Peyer's patch (tissue), 4 donors: ENCODE results near the gene DPYD. TPM values are rescaled to one million over a fixed set of nuclear protein-coding genes. Genes with fewer than 3 reads are reported as not detected.

Experiments used
- DNase-seq, 3 donors: peaks; one replicate each; pipeline ENCODE4 v3.0.0-alpha.2; 2017 to 2019
- H3K27ac ChIP-seq, 4 donors: fragments of 200-600 bp; sonication (generic); one replicate each; pipeline ENCODE4 v1.5.1; 2016 to 2019
- H3K27me3 ChIP-seq, 2 donors: fragments of 200-600 bp; sonication (generic); one replicate each; pipeline ENCODE4 v1.5.1; 2019
- H3K36me3 ChIP-seq, 3 donors: fragments of 200-600 bp; sonication (generic); one replicate each; pipeline ENCODE4 v1.5.1; 2016 to 2019
- H3K4me1 ChIP-seq, 4 donors: fragments of 200-600 bp; sonication (generic); one replicate each; pipeline ENCODE4 v1.5.1; 2016 to 2019
- H3K4me3 ChIP-seq, 4 donors: fragments of 200-600 bp; sonication (generic); 1 replicate in 3 of 4; 2 replicates in 1 of 4; pipeline ENCODE4 v1.5.1; 2016 to 2019; ENCODE audit warnings: mild to moderate bottlenecking in 1 of 4
- H3K9me3 ChIP-seq, 4 donors: fragments of 200-600 bp; sonication (generic); one replicate each; pipeline ENCODE4 v1.5.1; 2016 to 2019; ENCODE audit warnings: mild to moderate bottlenecking in 1 of 4
- POLR2A ChIP-seq, 2 donors: fragments of 450-650 bp; IDR thresholded peaks; one replicate each; pipeline ENCODE4 v1.5.1; 2017; ENCODE audit warnings: antibody characterized with exemption in 2 of 2, mild to moderate bottlenecking in 2 of 2, moderate library complexity in 2 of 2
- total RNA-seq, 4 donors: library from RNA; depleted of rRNA; stranded (reverse); fragments of >200 nt; gene quantifications; one replicate each; pipeline ENCODE4 v1.1.0, GENCODE V29; 2016
- TF ChIP-seq, protein P1 (sequence below), 6 experiments: fragments of 450-650 bp in 4 of 6; fragments of 200-600 bp in 2 of 6; sonication (generic) in 1 of 6; IDR thresholded peaks; one replicate each; pipeline ENCODE4 v1.5.1; 2017 to 2019; ENCODE audit warnings: antibody characterized with exemption in 6 of 6, mild to moderate bottlenecking in 3 of 6, moderate library complexity in 1 of 6

The DPYD gene
- total RNA-seq, 4 donors from 2014 or later, result 30.8 to 39.7 (median 36.4) TPM

DNA sequence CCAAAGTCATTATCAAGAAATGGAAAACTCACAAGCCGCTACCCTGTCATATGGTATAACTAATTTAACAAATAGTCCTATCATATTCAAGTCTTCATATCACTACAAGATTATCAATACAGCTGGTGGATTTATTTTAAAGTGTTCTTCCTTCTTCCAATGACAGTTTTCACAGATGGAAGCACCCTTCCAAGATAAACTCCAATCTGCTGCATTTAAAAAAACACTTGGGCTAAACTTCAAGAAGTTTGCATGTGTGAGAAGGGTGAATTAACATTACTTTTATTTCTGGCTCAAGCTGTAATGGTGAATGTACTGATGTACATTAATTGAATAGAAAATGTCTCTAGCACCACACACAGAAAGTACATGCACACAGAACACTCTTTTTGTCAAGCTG is 192.4 kb downstream of the DPYD start:
- Histone ChIP-seq H3K9me3 (no peaks in the 10 kb centered on the region), H3K4me3 (no peak overlapping the region), H3K27ac (no peak overlapping the region), H3K36me3 (no peaks in the 10 kb centered on the region), H3K4me1 (no peaks in the 10 kb centered on the region), H3K27me3 (no peaks in the 10 kb centered on the region)
- TF ChIP-seq, protein P1, sequence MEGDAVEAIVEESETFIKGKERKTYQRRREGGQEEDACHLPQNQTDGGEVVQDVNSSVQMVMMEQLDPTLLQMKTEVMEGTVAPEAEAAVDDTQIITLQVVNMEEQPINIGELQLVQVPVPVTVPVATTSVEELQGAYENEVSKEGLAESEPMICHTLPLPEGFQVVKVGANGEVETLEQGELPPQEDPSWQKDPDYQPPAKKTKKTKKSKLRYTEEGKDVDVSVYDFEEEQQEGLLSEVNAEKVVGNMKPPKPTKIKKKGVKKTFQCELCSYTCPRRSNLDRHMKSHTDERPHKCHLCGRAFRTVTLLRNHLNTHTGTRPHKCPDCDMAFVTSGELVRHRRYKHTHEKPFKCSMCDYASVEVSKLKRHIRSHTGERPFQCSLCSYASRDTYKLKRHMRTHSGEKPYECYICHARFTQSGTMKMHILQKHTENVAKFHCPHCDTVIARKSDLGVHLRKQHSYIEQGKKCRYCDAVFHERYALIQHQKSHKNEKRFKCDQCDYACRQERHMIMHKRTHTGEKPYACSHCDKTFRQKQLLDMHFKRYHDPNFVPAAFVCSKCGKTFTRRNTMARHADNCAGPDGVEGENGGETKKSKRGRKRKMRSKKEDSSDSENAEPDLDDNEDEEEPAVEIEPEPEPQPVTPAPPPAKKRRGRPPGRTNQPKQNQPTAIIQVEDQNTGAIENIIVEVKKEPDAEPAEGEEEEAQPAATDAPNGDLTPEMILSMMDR (IDR thresholded peaks at IDR 0.05), result no peak
- TF ChIP-seq POLR2A (IDR thresholded peaks at IDR 0.05), result no peak
- no peak for DNase-seq

DNA sequence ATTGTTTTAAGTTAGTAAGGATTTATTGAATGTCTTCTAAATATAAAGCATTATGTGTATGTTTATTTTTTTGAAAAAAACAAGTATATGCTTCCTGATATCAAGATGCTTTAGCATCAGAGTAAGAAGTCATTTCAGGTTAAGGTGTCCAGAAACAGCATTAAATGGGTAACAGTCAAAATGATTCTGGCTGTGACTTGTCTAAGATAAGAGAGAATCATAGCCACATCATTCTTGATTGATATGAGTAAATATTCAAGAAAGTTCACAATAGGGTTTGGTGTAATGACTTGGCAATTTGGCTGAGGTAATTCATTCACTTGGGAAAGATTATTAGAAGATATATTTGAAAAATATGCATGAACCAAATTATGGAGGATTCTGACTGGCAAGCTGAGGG is 193.8 kb downstream of the DPYD start:
- Histone ChIP-seq H3K4me1 (no peaks in the 10 kb centered on the region), H3K27ac (no peak overlapping the region), H3K36me3 (no peaks in the 10 kb centered on the region), H3K27me3 (no peaks in the 10 kb centered on the region), H3K4me3 (no peak overlapping the region), H3K9me3 (no peaks in the 10 kb centered on the region)
- no peak for DNase-seq
- TF ChIP-seq POLR2A (IDR thresholded peaks at IDR 0.05), result no peak
- TF ChIP-seq, protein P1 (IDR thresholded peaks at IDR 0.05), result no peak

DNA sequence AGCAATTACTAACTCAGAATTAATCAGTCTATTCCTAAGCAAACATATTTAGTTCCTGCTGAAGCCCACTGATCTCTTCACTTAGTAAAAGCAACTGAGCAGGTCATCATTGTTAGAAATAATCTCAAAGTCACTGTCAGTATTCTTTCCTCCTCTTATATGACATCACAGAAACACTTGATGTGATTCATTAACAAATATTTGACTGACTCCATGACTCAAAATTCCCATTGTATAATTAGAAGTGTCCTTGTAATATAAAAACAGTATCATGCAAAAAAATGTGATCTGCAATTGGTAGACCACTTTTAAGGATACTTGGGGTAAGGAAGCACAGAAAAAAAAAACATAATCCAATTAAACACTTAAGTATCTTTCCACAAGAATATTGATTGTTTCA is 194.4 kb downstream of the DPYD start:
- TF ChIP-seq, protein P1 (IDR thresholded peaks at IDR 0.05), result no peak
- no peak for TF ChIP-seq POLR2A (IDR thresholded peaks at IDR 0.05)
- Histone ChIP-seq H3K4me3 (no peak overlapping the region), H3K27me3 (no peaks in the 10 kb centered on the region), H3K27ac (no peak overlapping the region), H3K9me3 (no peaks in the 10 kb centered on the region), H3K4me1 (no peaks in the 10 kb centered on the region), H3K36me3 (no peaks in the 10 kb centered on the region)
- DNase-seq, result no peak

DNA sequence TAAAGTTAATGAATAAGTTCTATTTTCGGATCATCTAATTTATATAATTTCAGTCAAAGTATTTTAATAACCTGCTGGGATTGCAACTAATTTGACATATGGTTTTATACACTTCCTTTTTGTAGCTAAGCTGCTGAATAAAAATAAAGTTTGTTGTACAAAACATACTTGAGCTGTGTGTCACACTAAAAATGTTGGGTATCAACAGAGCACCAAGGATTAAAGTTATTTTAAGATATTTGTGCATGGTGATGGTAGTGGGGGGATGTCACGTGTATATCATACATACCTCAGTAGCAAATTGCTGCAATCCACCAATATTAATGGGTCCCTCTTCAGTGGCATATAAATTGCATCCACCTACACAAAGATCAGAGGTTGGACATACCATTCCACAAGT is 199.6 kb downstream of the DPYD start:
- no peaks in the 10 kb centered on the region for H3K4me1 ChIP-seq
- no peaks in the 10 kb centered on the region for H3K27me3 ChIP-seq
- no peaks in the 10 kb centered on the region for H3K36me3 ChIP-seq
- no peaks in the 10 kb centered on the region for H3K9me3 ChIP-seq
- no peak for DNase-seq
- peak overlapping the region in 2 of 4 donors; percentile 2 to 35 for H3K27ac ChIP-seq
- no peak overlapping the region for H3K4me3 ChIP-seq
- TF ChIP-seq, protein P1 (IDR thresholded peaks at IDR 0.05), result no peak
- no peak for TF ChIP-seq POLR2A (IDR thresholded peaks at IDR 0.05)

DNA sequence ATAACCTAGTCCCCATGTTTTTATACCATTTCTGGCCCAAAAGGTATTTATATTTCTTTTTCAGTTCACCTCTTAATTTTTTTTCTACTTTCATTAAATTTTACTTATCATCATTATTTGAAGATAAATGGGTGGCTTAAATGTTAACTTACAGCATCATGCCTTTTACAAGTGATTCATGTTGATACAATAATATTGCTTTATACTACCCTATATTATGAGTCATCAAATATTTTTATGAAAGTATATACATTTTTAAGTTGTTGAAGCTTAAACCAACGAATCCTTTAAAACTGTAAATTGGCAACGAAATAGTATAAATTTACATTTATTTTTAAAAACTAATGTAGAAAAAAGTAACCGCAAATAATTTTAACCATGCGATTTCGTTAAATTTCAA is 207.9 kb downstream of the DPYD start:
- TF ChIP-seq POLR2A (IDR thresholded peaks at IDR 0.05), result no peak
- TF ChIP-seq, protein P1 (IDR thresholded peaks at IDR 0.05), result no peak
- H3K4me1 ChIP-seq, result no peaks in the 10 kb centered on the region
- no peak overlapping the region for H3K4me3 ChIP-seq
- H3K27ac ChIP-seq, result no peak overlapping the region
- no peak for DNase-seq
- H3K27me3 ChIP-seq, result no peaks in the 10 kb centered on the region
- no peaks in the 10 kb centered on the region for H3K9me3 ChIP-seq
- no peaks in the 10 kb centered on the region for H3K36me3 ChIP-seq

DNA sequence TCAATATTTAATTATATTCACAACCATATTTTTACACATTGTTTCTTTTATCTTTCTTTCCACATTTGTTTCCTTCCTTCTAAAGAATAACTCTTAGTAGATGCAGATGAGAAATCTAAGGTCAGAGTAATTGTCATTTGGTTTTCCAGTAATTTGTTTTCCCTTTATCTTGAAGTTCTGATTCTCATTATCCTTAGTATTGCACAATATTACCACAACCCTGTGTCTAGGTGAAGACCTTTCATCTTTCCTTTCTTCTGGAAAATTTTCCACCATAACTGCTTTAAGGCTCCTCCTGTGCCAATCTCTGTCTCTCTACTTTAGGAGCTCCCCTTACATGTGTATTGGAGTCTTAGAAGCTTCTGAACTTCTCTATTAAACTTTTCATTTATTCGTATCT is 209.0 kb downstream of the DPYD start:
- no peaks in the 10 kb centered on the region for H3K36me3 ChIP-seq
- TF ChIP-seq POLR2A (IDR thresholded peaks at IDR 0.05), result no peak
- TF ChIP-seq, protein P1 (IDR thresholded peaks at IDR 0.05), result no peak
- no peak for DNase-seq
- no peak overlapping the region for H3K4me3 ChIP-seq
- no peaks in the 10 kb centered on the region for H3K27me3 ChIP-seq
- H3K9me3 ChIP-seq, result no peaks in the 10 kb centered on the region
- H3K27ac ChIP-seq, result no peak overlapping the region
- no peaks in the 10 kb centered on the region for H3K4me1 ChIP-seq
